Endothelial cell of hepatic sinusoid (primary cell): ENCODE data around the gene DLL1.

ENCODE experiments used
- in situ Hi-C: cut with HindIII; loops from 2 replicates; pipeline ENCODE4 v1.10.0; 2017; ENCODE audit warnings: low sequenced_read_pairs

DLL1 gene

GRCh38 chr6:170283212-170284081 is 7.4 kb downstream of the DLL1 start:
- in situ Hi-C loops = no loop called here

GRCh38 chr6:170282512-170283158 is 8.2 kb downstream of the DLL1 start:
- in situ Hi-C loops = no loop called here

GRCh38 chr6:170281331-170282292 is 9.3 kb downstream of the DLL1 start:
- in situ Hi-C loops = no loop called here

DNA sequence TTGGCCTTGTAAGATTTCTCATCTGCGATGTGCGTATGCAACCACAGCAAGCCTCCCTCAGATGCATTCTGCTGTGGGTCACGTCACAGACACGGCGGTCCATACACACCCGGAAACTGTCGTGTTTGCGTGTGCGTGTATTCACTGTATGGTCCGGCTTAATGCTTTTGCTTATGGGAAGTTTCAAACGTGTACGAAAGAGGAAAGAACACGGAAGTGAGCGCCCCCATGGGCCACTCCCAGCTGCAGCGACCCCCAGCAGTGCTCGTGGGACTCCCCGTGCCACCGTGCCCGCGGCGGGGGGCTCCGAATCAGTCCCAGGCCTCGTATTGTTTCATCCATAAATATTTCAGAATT is 10.2 kb downstream of the DLL1 start:
- in situ Hi-C loops = no loop called here

- in situ Hi-C loops = no loop called here
These were observed 10.7 kb downstream of the DLL1 start for GRCh38 chr6:170279977-170280688.

DNA sequence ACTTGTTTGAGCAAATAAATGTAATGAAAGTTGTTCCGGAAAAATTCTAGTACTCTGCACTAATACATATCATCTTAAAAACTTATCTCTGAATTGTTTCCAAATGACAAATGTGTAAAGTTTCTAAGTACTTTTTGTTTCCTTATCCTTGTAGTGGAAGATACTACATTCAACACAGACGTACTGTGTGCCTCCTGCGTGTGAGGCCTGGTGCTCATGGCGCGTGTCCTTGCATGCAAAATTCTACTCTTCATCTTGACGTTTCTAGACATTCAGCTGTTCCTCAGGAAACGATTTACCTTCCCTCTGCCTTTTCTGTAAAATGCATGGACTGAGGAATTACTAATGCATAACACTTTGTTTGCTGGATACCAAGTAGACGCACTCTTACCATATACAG is 11.5 kb downstream of the DLL1 start:
- in situ Hi-C loops = no loop called here

DNA sequence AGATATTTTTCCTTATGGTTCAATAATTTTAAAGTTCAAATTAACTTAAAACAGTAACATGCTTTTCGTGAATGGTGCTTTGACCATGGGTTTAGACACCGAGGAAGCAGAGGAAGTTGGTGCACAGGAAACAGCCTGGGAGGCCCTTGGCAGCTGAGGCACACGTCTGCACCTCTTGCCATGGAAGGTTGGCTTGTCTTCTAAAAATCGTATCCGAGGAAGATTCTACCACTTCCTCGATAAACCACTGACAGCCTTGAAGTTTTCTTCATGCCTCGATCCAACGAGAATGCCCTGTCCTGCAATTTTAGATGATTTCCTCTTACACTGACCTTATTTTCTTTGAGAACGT is 12.2 kb downstream of the DLL1 start:
- in situ Hi-C loops = no loop called here

- in situ Hi-C loops = no loop called here
These were observed 12.8 kb downstream of the DLL1 start for GRCh38 chr6:170277893-170278742.

DNA sequence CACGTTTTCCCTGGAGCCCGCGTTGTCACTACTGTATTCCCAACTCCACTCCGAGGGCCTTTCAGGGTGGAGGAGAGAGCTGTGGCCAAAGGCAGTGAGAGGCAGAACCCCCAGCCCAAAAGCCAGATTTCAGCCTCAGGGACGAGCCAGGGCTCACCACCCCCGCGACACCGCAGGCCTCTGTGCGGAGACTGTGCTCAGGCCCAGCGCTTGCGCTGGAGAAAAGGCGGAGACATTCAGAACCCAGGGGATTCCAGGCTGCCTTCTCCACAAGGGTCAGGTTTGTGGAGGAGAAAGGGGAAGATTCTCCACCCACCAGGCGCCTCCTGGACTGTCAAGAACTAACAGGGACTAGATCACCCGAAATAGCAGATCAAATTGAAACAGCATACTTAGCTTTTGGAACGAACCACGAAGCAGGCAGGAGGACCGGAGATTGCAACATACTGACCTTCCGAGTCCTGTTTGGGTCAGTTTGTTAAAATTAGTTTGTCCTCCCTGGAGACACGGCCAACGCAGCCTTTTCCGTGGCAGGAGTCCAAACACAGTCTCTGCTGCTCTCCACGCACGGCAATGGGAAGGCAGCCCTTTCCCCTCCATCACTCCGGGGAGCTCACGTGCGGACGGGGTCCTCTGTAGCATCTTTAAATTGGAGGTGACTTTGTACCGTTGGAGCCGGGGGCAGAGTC is 14.4 kb downstream of the DLL1 start:
- in situ Hi-C loops = no loop called here

GRCh38 chr6:170274713-170275560 is 15.9 kb downstream of the DLL1 start:
- in situ Hi-C loops = loop anchor here (25.0 kb wide), 1 partner anchor 438 kb away; no protein-coding TSS in a partner anchor

GRCh38 chr6:170273681-170274080 is 17.2 kb downstream of the DLL1 start:
- in situ Hi-C loops = loop anchor here (25.0 kb wide), 1 partner anchor 436 kb away; no protein-coding TSS in a partner anchor

GRCh38 chr6:170273191-170273590 is 17.7 kb downstream of the DLL1 start:
- in situ Hi-C loops = loop anchor here (25.0 kb wide), 1 partner anchor 436 kb away; no protein-coding TSS in a partner anchor

GRCh38 chr6:170272341-170273065 is 18.4 kb downstream of the DLL1 start:
- in situ Hi-C loops = loop anchor here (25.0 kb wide), 1 partner anchor 435 kb away; no protein-coding TSS in a partner anchor

- in situ Hi-C loops = loop anchor here (25.0 kb wide), 1 partner anchor 435 kb away; no protein-coding TSS in a partner anchor
These were observed 19.0 kb downstream of the DLL1 start for GRCh38 chr6:170271771-170272314.

DNA sequence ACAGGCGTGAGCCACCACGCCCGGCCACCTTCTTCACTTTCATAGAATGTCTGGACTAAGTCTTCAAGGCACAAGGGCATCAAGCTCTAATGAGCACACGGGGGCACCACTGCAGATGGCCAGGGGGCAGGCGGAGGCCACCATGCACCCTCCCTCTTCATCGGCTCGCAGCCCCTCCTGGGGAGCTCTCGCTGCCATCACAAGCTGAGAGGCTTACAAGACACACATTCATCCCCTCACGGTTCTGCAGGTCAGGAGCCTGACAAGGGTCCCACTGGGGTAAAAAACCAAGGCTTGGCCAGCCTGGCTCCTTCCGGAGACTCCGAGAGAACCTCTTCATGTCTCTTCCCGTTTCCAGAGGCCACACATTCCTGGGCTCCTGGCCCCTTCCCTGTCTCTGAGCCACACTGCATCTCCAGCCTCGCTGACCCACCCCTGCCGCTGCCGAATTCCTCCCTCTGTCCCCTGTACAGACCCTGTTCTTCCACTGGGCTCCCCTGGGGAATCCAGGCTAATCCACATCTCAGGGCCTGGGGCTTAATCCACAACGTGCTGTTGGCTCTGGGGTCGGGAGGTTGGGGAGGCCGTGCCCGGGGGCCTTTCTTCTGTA is 19.8 kb downstream of the DLL1 start:
- in situ Hi-C loops = loop anchor here (25.0 kb wide), 1 partner anchor 434 kb away; no protein-coding TSS in a partner anchor

GRCh38 chr6:170269846-170270541 is 20.9 kb downstream of the DLL1 start:
- in situ Hi-C loops = loop anchor here (25.0 kb wide), 1 partner anchor 433 kb away; no protein-coding TSS in a partner anchor
